Left ventricle myocardium inferior (tissue), 1 donor: ENCODE measurements around the gene RHOF. TPM values are rescaled to one million over a fixed set of nuclear protein-coding genes. Genes with fewer than 3 reads are reported as not detected.

Source experiments
- DNase-seq: peaks from one replicate; pipeline ENCODE4 v3.0.0-alpha.2; 2020
- H3K27ac ChIP-seq: fragments of 200-600 bp; replicated peaks from 2 replicates; pipeline ENCODE4 v1.8.0; 2021
- H3K27me3 ChIP-seq: fragments of 200-600 bp; 2 replicates; pipeline ENCODE4 v1.8.0; 2021; ENCODE audit warnings: low read depth
- H3K36me3 ChIP-seq: fragments of 200-600 bp; 2 replicates; pipeline ENCODE4 v1.8.0; 2021
- H3K4me1 ChIP-seq: fragments of 200-600 bp; 2 replicates; pipeline ENCODE4 v1.8.0; 2021
- H3K4me3 ChIP-seq: fragments of 200-600 bp; 2 replicates; pipeline ENCODE4 v1.8.0; 2021; ENCODE audit warnings: mild to moderate bottlenecking, moderate library complexity
- H3K9me3 ChIP-seq: fragments of 200-600 bp; replicated peaks from 2 replicates; pipeline ENCODE4 v1.8.0; 2021
- intact Hi-C: fragments of 100-400 bp; cut with micrococcal nuclease; formaldehyde crosslinking; loops from one replicate; pipeline ENCODE4 v1.11.0; 2022
- total RNA-seq: library from RNA; stranded (reverse); fragmentation: NEBNext Ultra II Directional; extraction: Animal tissue kit (Norgen Biotek cat#: 25700); gene quantifications from one replicate; pipeline ENCODE4 v1.2.1, GENCODE V29; 2021
- TF ChIP-seq, protein P1 (sequence below): fragments of 200-600 bp; IDR thresholded peaks from 2 replicates; pipeline ENCODE4 v1.8.0; 2021; ENCODE audit warnings: antibody characterized with exemption, mild to moderate bottlenecking, borderline replicate concordance
- donor health status: DM: no; HTN: yes; CAD: no; lungs with severe emphysema.

The RHOF gene
- total RNA-seq, 1 donor from 2014 or later = 44.3 TPM

DNA sequence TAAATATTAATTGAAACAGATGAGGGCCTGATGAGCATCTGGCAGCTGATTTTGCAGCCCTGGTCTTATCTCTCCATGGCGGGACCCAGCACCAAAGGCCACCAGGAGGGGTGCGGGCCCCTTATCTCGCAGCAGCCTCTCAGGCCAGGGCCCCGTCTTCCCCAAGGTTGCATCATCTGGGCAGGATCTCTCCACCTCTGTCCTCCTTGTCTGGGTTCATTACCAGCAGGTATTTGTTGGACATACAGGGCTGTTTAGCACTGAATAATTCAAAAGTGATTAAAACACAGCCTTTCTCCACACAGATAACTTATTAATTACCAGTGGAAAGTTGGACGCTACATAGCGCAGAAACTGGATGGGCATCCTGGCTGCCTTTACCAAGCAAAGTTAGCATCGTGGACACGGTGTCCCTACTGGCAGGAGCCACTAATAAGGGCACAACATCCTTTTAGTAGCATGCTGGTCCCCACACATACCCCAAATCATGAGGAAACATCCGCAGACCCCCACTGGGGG is 55.1 kb downstream of the RHOF start:
- Histone ChIP-seq H3K4me3 (no peak overlapping the region), H3K9me3 (no peaks in the 10 kb centered on the region), H3K27ac (no peak overlapping the region), H3K4me1 (peaks cover 13% of the 10 kb centered on the region), H3K27me3 (no peaks in the 10 kb centered on the region), H3K36me3 (no peaks in the 10 kb centered on the region)
- no peak for DNase-seq
- TF ChIP-seq, protein P1, sequence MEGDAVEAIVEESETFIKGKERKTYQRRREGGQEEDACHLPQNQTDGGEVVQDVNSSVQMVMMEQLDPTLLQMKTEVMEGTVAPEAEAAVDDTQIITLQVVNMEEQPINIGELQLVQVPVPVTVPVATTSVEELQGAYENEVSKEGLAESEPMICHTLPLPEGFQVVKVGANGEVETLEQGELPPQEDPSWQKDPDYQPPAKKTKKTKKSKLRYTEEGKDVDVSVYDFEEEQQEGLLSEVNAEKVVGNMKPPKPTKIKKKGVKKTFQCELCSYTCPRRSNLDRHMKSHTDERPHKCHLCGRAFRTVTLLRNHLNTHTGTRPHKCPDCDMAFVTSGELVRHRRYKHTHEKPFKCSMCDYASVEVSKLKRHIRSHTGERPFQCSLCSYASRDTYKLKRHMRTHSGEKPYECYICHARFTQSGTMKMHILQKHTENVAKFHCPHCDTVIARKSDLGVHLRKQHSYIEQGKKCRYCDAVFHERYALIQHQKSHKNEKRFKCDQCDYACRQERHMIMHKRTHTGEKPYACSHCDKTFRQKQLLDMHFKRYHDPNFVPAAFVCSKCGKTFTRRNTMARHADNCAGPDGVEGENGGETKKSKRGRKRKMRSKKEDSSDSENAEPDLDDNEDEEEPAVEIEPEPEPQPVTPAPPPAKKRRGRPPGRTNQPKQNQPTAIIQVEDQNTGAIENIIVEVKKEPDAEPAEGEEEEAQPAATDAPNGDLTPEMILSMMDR = no peak
- intact Hi-C loops = no loop called here

DNA sequence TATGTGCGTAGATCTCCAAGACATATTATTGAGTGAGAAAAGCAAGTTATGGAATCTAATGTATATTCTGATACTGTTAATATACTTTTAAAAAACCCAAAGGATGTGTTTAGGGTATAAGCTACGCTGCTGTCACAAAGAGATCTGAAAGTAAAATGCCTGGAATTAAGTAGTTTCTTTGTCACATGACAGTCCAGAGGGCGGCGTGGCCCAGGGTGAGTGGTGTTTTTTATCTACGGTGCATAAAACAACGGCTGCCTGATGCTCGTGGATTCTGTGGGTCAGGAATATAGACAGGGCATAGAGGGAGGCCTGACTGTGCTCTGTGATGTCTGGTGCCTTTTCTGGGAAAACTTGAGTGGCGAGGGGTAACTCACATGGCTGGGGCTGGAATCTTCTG is 59.6 kb downstream of the RHOF start:
- Histone ChIP-seq H3K27ac (no peak overlapping the region), H3K36me3 (no peaks in the 10 kb centered on the region), H3K4me1 (no peaks in the 10 kb centered on the region), H3K27me3 (no peaks in the 10 kb centered on the region), H3K9me3 (no peaks in the 10 kb centered on the region), H3K4me3 (no peak overlapping the region)
- TF ChIP-seq, protein P1 = no peak
- intact Hi-C loops = no loop called here
- no peak for DNase-seq

DNA sequence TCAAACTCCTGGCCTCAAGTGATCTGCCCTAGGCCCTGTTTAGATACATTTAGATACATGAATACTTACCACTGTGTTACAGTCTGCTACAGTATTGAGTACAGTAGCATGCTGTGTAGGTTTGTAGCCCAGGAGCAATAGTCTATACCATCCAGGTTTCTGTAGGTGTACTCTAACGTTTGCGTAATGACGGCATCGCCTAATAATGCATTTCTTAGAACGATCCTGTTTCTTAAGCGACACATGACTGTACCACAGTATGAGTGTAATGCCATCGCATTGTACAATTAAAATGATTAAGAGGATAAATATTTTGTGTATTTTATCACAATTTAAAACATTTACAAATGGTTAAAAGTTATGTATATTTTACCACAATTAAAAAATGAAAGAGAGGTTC is 62.0 kb downstream of the RHOF start:
- no peak for DNase-seq
- Histone ChIP-seq H3K27ac (no peak overlapping the region), H3K27me3 (no peaks in the 10 kb centered on the region), H3K4me3 (no peak overlapping the region), H3K9me3 (no peaks in the 10 kb centered on the region), H3K36me3 (no peaks in the 10 kb centered on the region), H3K4me1 (no peaks in the 10 kb centered on the region)
- intact Hi-C loops = no loop called here
- TF ChIP-seq, protein P1 = no peak

DNA sequence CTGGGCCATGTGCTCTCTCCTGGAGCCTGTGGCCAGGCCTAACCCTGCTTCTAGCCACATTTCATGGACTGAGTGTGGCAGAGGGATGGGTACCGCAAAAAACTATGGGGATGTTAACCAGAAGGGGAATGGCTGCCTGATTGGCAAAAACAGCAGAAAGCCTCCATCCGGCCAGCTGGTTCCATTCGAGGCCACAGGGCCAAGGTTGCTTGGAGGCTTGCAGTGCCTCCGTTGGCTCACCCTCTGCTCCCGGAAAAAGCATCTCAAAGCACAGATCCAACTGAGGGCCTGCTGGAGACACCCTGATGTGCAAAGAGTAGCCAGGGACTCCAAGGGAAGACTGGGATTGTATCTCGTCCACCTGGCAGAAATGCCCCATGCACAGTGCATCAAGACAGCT is 64.5 kb downstream of the RHOF start:
- Histone ChIP-seq H3K4me3 (no peak overlapping the region), H3K36me3 (peaks cover 17% of the 10 kb centered on the region), H3K27ac (no peak overlapping the region), H3K27me3 (no peaks in the 10 kb centered on the region), H3K4me1 (no peaks in the 10 kb centered on the region), H3K9me3 (no peaks in the 10 kb centered on the region)
- intact Hi-C loops = no loop called here
- no peak for DNase-seq
- TF ChIP-seq, protein P1 = no peak

Other genes starting within 250 kb of the RHOF start
- 13.0 TPM for gene KDM2B, start 212.7 kb downstream of the RHOF start, total RNA-seq
- gene ORAI1, start 167.2 kb downstream of the RHOF start, total RNA-seq = 11.4 TPM
- not detected for gene MORN3, start 124.0 kb downstream of the RHOF start, total RNA-seq
- gene TMEM120B, start 80.9 kb downstream of the RHOF start, total RNA-seq = 9.2 TPM
- gene SETD1B, start 10.3 kb upstream of the RHOF start, total RNA-seq = 7.9 TPM
- 1.3 TPM for gene HPD, start 65.2 kb upstream of the RHOF start, total RNA-seq
- gene PSMD9, start 95.1 kb upstream of the RHOF start, total RNA-seq = 28.1 TPM
- gene CFAP251, start 124.9 kb upstream of the RHOF start, total RNA-seq = 0.91 TPM
- 11.2 TPM for gene BCL7A, start 228.2 kb upstream of the RHOF start, total RNA-seq